HepG2 (cell line): Measurements from ENCODE around the gene TTC28. TPM values are rescaled to one million over a fixed set of nuclear protein-coding genes. Genes with fewer than 3 reads are reported as not detected.

Experiments used
- GLI4 ChIP-seq: sonication (generic); formaldehyde crosslinking; IDR thresholded peaks from 2 replicates; pipeline ENCODE4 v1.5.1; 2020; ENCODE audit warnings: missing genetic modification reagents, mild to moderate bottlenecking, moderate library complexity, borderline replicate concordance
- HHEX ChIP-seq: IDR thresholded peaks from 2 replicates; pipeline ENCODE4 v1.6.1; 2016; ENCODE audit warnings: control low read depth
- SNAPC4 ChIP-seq: sonication (generic); formaldehyde crosslinking; IDR thresholded peaks from 2 replicates; pipeline ENCODE4 v1.4.0; 2020; ENCODE audit warnings: mild to moderate bottlenecking, missing genetic modification reagents
- TSC22D2 ChIP-seq: sonication (generic); formaldehyde crosslinking; IDR thresholded peaks from 2 replicates; pipeline ENCODE4 v1.5.1; 2020; ENCODE audit warnings: missing genetic modification reagents, mild to moderate bottlenecking, borderline replicate concordance
- ZNF24 ChIP-seq: fragments of 450-650 bp; IDR thresholded peaks from 2 replicates; pipeline ENCODE4 v1.6.1; 2017; ENCODE audit warnings: antibody characterized with exemption, mild to moderate bottlenecking
- ZNF326 ChIP-seq: sonication (generic); formaldehyde crosslinking; IDR thresholded peaks from 2 replicates; pipeline ENCODE4 v1.4.0; 2020; ENCODE audit warnings: missing genetic modification reagents, borderline replicate concordance
- ZNF547 ChIP-seq: sonication (generic); formaldehyde crosslinking; IDR thresholded peaks from 2 replicates; pipeline ENCODE4 v1.5.1; 2020; ENCODE audit warnings: mild to moderate bottlenecking, missing genetic modification reagents
- ZNF646 ChIP-seq: sonication (generic); formaldehyde crosslinking; IDR thresholded peaks from 2 replicates; pipeline ENCODE4 v1.9.0; 2021; ENCODE audit warnings: mild to moderate bottlenecking, missing genetic modification reagents
- ZNF770 ChIP-seq: sonication (generic); formaldehyde crosslinking; IDR thresholded peaks from 2 replicates; pipeline ENCODE4 v1.5.0; 2020; ENCODE audit warnings: mild to moderate bottlenecking, missing genetic modification reagents
- polyA plus RNA-seq, 8 experiments: library from polyadenylated mRNA; depleted of rRNA in 3 of 8; stranded (reverse) in 7 of 8; unstranded in 1 of 8; fragments of >200 nt; fragmentation: Illumina TruSeq in 4 of 8; extraction: Trizol in 4 of 8; gene quantifications; 2 replicates each; pipeline versions ENCODE4 v1.2.1 to v1.2.3, GENCODE V29; 2011 to 2016; ENCODE audit warnings: low read depth in 4 of 8, missing spikeins in 1 of 8, mixed read lengths in 1 of 8; ENCODE audit not compliant: insufficient read depth in 1 of 8
- total RNA-seq, 5 experiments: library from RNA; depleted of rRNA; stranded (reverse); fragments of >200 nt; fragmentation: Illumina TruSeq; extraction: Trizol; gene quantifications; 2 replicates each; pipeline ENCODE4 v1.2.3, GENCODE V29; 2016; ENCODE audit warnings: low read depth in 1 of 5
- TF ChIP-seq, protein P1 (sequence below): sonication (generic); formaldehyde crosslinking; IDR thresholded peaks from 2 replicates; pipeline ENCODE4 v1.5.1; 2020; ENCODE audit warnings: mild to moderate bottlenecking, missing genetic modification reagents, moderate library complexity

Gene TTC28
- total and polyA plus RNA-seq, 2 of the 13 experiments (the other 11 are each of a cell fraction or from before 2014, with no cell fraction given), result 4.2 to 13.1 TPM

GRCh38 chr22:28711820-28712777 lies 32.5 kb upstream of the TTC28 start (continued):
- TF ChIP-seq SNAPC4 (CRISPR knock-in tag) (no peak), ZNF646 (no peak), GLI4 (no peak), ZNF24 (no peak), TSC22D2 (CRISPR knock-in tag) (no peak), HHEX (CRISPR knock-in tag) (no peak), ZNF326 (CRISPR knock-in tag) (no peak), ZNF547 (CRISPR knock-in tag) (no peak), ZNF770 (CRISPR knock-in tag) (no peak)
- TF ChIP-seq, protein P1, sequence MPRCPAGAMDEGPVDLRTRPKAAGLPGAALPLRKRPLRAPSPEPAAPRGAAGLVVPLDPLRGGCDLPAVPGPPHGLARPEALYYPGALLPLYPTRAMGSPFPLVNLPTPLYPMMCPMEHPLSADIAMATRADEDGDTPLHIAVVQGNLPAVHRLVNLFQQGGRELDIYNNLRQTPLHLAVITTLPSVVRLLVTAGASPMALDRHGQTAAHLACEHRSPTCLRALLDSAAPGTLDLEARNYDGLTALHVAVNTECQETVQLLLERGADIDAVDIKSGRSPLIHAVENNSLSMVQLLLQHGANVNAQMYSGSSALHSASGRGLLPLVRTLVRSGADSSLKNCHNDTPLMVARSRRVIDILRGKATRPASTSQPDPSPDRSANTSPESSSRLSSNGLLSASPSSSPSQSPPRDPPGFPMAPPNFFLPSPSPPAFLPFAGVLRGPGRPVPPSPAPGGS (CRISPR knock-in tag), result no peak
